ENCODE data around the gene C11orf68.

The C11orf68 gene

DNA sequence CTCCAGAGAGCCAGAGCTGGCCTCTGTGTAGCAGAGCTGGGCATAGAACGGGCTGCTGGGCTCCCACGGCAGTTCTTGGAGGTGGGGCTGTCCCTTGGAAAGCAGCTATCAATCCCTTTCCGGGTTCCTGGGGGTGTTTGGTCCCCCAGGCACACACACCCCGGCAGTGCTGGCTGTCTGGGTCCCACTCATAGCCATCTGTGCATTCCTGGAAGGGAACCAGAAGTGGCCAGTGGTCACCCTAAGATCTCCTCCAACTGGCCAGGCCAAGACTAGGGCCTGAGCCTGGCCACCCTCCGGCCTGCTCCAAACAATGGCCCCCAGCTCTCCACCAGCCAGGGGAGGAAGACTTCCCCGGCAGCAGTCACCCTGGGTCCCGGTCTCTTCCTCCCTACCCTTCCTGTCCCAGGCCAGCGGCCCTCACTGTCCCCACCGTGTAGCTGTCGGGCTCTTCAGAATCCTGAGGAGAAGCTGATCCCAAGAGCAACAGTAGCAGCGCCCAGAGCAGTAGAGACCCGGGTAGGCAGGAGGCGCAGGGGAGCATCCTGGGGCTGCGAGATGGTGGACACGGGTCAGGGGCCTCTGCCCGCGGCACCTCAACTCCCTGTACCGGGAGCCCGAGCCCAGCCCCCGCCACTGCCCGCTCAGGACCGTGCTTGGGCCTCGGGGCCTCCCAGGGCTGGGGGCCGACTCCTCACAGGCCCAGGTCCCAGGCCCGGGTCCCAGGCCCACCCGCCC, 46.9 kb downstream of the C11orf68 start:
- Histone ChIP-seq H3K4me1 (ENCODE audit: control insufficient read depth, low read depth, low read length) (peaks cover 4% of the 10 kb centered on the region), H3K9ac (ENCODE audit: low read length) (no peak overlapping the region), H3K36me3 (ENCODE audit: control insufficient read depth, low read depth, low read length) (no peaks in the 10 kb centered on the region), H3K27ac (ENCODE audit: low read length) (no peak overlapping the region), H3K9me3 (ENCODE audit: control insufficient read depth, low read depth, low read length) (no peaks in the 10 kb centered on the region), H3K27me3 (ENCODE audit: control insufficient read depth, insufficient read depth, low read length) (peaks cover 17% of the 10 kb centered on the region), H3K4me3 (ENCODE audit: low read length) (peak overlapping the region; percentile 13)

GRCh38 chr11:65870706-65871681, 47.9 kb downstream of the C11orf68 start:
- no peak overlapping the region for H3K9ac ChIP-seq (ENCODE audit: low read length)

DNA sequence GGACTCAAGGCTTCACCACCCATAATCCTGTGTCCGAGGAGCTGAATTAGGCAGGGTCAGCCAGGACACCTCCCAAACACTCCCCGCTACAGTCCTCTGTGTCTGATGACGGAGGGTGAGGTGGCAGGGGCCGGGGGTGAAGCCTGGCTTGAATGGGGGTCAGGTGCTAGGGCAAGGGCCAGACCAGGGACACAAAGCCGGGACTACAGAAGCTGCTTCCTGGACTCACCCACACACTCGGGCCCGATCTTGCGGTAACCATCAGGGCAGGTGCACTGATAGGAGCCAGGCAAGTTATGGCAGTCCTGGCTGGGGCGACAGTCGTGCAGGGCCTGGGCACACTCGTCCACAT, 48.6 kb downstream of the C11orf68 start:
- H3K27me3 ChIP-seq (ENCODE audit: control insufficient read depth, insufficient read depth, low read length), result peaks cover 17% of the 10 kb centered on the region
- H3K27ac ChIP-seq (ENCODE audit: low read length), result no peak overlapping the region
- no peak overlapping the region for H3K9ac ChIP-seq (ENCODE audit: low read length)
- H3K36me3 ChIP-seq (ENCODE audit: control insufficient read depth, low read depth, low read length), result peaks cover 6% of the 10 kb centered on the region
- no peaks in the 10 kb centered on the region for H3K9me3 ChIP-seq (ENCODE audit: control insufficient read depth, low read depth, low read length)
- H3K4me1 ChIP-seq (ENCODE audit: control insufficient read depth, low read depth, low read length), result peaks cover 4% of the 10 kb centered on the region
- no peak overlapping the region for H3K4me3 ChIP-seq (ENCODE audit: low read length)

More at GRCh38 chr11:65870706-65871681, 47.9 kb downstream of the C11orf68 start:
- Histone ChIP-seq H3K36me3 (ENCODE audit: control insufficient read depth, low read depth, low read length) (no peaks in the 10 kb centered on the region), H3K9me3 (ENCODE audit: control insufficient read depth, low read depth, low read length) (no peaks in the 10 kb centered on the region), H3K4me1 (ENCODE audit: control insufficient read depth, low read depth, low read length) (peaks cover 4% of the 10 kb centered on the region), H3K27me3 (ENCODE audit: control insufficient read depth, insufficient read depth, low read length) (peaks cover 17% of the 10 kb centered on the region), H3K4me3 (ENCODE audit: low read length) (no peak overlapping the region), H3K27ac (ENCODE audit: low read length) (no peak overlapping the region)

DNA sequence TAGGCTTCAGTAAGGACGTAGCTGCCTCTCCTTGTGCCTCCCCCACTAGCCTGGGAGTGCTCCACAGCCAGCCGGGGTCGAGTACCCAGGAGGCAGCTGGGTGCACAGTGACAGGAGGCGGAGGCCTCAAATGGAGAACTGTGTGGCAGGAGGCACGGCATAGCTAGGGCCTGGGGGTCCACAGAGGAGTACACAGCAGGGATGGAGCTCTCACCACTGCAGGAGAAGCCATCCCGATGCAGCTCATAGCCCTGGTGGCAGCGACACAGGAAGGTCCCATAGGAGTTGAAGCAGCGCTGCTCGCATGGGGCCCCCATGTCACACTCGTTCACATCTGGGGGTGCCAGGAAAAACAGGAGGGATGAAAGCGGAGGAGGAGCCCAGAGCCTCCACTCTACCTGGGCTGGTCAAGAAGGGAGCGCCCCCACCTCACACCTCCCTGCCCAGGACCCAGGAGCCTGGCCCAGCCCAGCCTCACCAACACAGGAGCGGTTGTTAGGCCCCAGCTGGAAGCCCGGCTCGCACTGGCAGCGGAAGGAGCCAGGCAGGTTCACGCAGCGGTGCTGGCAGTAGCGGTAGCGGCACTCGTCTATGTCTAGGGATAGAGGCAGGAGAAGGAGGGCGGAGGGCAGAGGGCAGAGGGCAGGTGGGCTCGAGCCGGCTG, 49.1 kb downstream of the C11orf68 start:
- H3K27me3 ChIP-seq (ENCODE audit: control insufficient read depth, insufficient read depth, low read length), result peaks cover 17% of the 10 kb centered on the region
- peaks cover 11% of the 10 kb centered on the region for H3K36me3 ChIP-seq (ENCODE audit: control insufficient read depth, low read depth, low read length)
- no peaks in the 10 kb centered on the region for H3K9me3 ChIP-seq (ENCODE audit: control insufficient read depth, low read depth, low read length)
- H3K4me3 ChIP-seq (ENCODE audit: low read length), result no peak overlapping the region
- H3K9ac ChIP-seq (ENCODE audit: low read length), result no peak overlapping the region
- H3K27ac ChIP-seq (ENCODE audit: low read length), result no peak overlapping the region
- peaks cover 4% of the 10 kb centered on the region for H3K4me1 ChIP-seq (ENCODE audit: control insufficient read depth, low read depth, low read length)

GRCh38 chr11:65868907-65869306, 50.0 kb downstream of the C11orf68 start:
- no peak overlapping the region for H3K9ac ChIP-seq (ENCODE audit: low read length)

GRCh38 chr11:65868076-65868667, 50.7 kb downstream of the C11orf68 start:
- Histone ChIP-seq H3K27ac (ENCODE audit: low read length) (no peak overlapping the region), H3K36me3 (ENCODE audit: control insufficient read depth, low read depth, low read length) (peaks cover 23% of the 10 kb centered on the region)

More at GRCh38 chr11:65868907-65869306, 50.0 kb downstream of the C11orf68 start:
- H3K4me1 ChIP-seq (ENCODE audit: control insufficient read depth, low read depth, low read length), result peaks cover 4% of the 10 kb centered on the region
- H3K27me3 ChIP-seq (ENCODE audit: control insufficient read depth, insufficient read depth, low read length), result peaks cover 17% of the 10 kb centered on the region
- H3K4me3 ChIP-seq (ENCODE audit: low read length), result no peak overlapping the region
- no peak overlapping the region for H3K27ac ChIP-seq (ENCODE audit: low read length)
- H3K9me3 ChIP-seq (ENCODE audit: control insufficient read depth, low read depth, low read length), result no peaks in the 10 kb centered on the region
- H3K36me3 ChIP-seq (ENCODE audit: control insufficient read depth, low read depth, low read length), result peaks cover 19% of the 10 kb centered on the region

GRCh38 chr11:65867284-65868071, 51.4 kb downstream of the C11orf68 start:
- no peak overlapping the region for H3K9ac ChIP-seq (ENCODE audit: low read length)
- H3K9me3 ChIP-seq (ENCODE audit: control insufficient read depth, low read depth, low read length), result no peaks in the 10 kb centered on the region
- peaks cover 24% of the 10 kb centered on the region for H3K36me3 ChIP-seq (ENCODE audit: control insufficient read depth, low read depth, low read length)
- H3K4me1 ChIP-seq (ENCODE audit: control insufficient read depth, low read depth, low read length), result no peaks in the 10 kb centered on the region
- peaks cover 10% of the 10 kb centered on the region for H3K27me3 ChIP-seq (ENCODE audit: control insufficient read depth, insufficient read depth, low read length)
- peak overlapping the region; percentile 65 for H3K4me3 ChIP-seq (ENCODE audit: low read length)
- no peak overlapping the region for H3K27ac ChIP-seq (ENCODE audit: low read length)

More at GRCh38 chr11:65868076-65868667, 50.7 kb downstream of the C11orf68 start:
- no peaks in the 10 kb centered on the region for H3K9me3 ChIP-seq (ENCODE audit: control insufficient read depth, low read depth, low read length)
- no peak overlapping the region for H3K9ac ChIP-seq (ENCODE audit: low read length)
- peaks cover 3% of the 10 kb centered on the region for H3K4me1 ChIP-seq (ENCODE audit: control insufficient read depth, low read depth, low read length)
- peaks cover 15% of the 10 kb centered on the region for H3K27me3 ChIP-seq (ENCODE audit: control insufficient read depth, insufficient read depth, low read length)
- H3K4me3 ChIP-seq (ENCODE audit: low read length), result peak overlapping the region; percentile 65
